Fibroblast of mammary gland (primary cell): ENCODE results near the gene B4GALNT4.
A peak's percentile ranks its signal among the peaks of the same experiment; 100 is the strongest.

Source experiments
- DNase-seq: peaks from one replicate; pipeline ENCODE4 v3.0.0-alpha.2; 2010; ENCODE audit warnings: low read depth
- H3K4me3 ChIP-seq: 2 replicates; pipeline ENCODE4 v1.5.1; 2011; ENCODE audit warnings: low read depth, mild to moderate bottlenecking, low read length, moderate library complexity; ENCODE audit not compliant: control insufficient read depth
- TF ChIP-seq, protein P1 (sequence below): conservative IDR thresholded peaks from 2 replicates; pipeline ENCODE4 v1.5.1; 2011; ENCODE audit warnings: low read depth, low read length, inconsistent platforms; ENCODE audit not compliant: control insufficient read depth, insufficient read depth

Gene B4GALNT4

DNA sequence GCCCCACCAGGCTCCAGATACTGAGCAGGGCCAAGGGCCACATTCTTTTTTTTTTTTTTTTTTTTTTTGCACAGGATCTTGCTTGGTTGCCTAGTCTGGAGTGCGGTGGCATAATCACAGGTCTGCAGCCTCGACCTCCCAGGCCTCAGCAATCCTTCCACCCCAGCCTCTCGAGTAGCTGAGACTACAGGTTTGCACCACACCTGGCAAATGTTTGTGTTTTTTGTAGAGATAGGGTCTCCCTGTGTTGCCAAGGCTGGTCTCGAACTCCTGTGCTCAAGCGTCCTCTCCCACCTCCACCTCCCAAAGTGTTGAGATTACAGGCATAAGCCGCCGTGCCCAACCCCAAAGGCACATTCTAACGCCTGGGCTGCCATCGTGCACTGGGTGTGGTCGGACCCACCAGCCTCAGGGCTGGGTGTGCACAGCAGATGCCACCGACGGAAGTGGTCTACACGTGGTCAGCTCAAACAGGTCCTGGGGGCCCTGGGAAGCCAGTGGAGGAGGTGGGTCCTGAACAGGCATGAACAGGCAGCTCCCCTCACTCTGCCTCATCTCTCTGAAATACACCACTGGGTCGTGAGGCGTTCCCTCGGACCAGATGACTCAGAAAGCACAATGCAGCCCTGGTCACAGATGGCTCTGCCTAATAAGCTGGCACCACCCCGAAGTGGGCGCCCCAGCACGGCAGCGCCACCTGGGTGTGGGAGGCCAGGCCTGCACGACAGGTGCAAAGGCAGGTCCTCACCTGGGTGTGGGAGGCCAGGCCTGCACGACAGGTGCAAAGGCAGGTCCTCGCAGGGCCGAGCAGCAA is 5.1 kb upstream of the B4GALNT4 start:
- no peak overlapping the region for H3K4me3 ChIP-seq
- DNase-seq: peak; percentile 58
- TF ChIP-seq, protein P1, sequence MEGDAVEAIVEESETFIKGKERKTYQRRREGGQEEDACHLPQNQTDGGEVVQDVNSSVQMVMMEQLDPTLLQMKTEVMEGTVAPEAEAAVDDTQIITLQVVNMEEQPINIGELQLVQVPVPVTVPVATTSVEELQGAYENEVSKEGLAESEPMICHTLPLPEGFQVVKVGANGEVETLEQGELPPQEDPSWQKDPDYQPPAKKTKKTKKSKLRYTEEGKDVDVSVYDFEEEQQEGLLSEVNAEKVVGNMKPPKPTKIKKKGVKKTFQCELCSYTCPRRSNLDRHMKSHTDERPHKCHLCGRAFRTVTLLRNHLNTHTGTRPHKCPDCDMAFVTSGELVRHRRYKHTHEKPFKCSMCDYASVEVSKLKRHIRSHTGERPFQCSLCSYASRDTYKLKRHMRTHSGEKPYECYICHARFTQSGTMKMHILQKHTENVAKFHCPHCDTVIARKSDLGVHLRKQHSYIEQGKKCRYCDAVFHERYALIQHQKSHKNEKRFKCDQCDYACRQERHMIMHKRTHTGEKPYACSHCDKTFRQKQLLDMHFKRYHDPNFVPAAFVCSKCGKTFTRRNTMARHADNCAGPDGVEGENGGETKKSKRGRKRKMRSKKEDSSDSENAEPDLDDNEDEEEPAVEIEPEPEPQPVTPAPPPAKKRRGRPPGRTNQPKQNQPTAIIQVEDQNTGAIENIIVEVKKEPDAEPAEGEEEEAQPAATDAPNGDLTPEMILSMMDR: peak; percentile 22

DNA sequence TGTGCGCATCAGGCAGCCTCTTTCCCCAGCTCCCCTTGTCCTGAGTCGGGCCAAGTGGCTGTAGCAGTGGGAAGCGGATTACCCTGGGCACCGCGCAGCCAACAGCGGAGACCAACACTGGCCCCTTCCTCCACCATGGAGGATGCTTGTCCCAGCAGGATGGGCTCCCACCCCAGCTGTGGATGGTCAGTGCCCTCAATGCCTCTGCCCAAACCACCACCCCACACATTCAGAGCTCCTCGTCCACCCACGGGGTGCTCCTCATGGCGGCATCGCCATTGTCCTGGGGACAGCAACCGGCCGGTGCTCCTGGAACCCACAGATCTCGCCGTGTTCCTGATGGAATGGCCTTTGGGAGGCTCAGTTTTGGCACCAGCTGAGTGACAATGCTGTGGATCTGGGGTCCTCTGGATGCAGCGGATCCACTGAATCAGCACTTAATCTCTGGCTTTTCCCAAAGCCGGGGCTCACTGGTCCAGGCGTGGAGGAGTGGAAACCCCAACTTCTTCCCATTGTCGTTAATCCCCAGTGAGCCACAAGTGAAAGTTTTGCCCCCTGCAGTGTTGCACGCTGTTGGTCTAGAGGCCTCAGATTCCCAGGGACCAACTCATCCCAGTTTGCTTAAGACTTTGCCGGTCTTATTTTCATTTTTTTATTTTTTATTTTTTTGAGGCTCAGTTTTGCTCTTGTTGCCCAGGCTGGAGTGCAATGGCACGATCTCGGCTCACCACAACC is 4.1 kb upstream of the B4GALNT4 start:
- TF ChIP-seq, protein P1: no peak
- no peak for DNase-seq
- no peak overlapping the region for H3K4me3 ChIP-seq

DNA sequence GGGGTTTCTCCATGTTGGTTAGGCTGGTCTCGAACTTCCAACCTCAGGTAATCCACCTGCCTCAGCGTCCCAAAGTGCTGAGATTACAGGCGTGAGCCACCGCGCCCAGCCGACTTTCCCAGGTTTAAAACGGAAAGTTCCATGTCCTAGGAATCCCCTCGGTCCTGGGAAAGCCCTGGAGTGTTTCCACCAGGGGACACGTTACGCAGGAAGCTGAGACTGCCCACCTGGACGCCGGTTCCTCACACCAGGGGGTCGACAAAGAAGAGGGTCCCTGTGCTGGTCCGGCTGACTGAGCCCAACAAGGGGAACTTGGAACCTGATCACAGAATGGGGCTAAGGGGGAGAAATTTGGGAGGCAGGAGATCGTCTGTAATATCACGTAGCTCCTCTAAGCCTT is 3.5 kb upstream of the B4GALNT4 start:
- TF ChIP-seq, protein P1: no peak
- H3K4me3 ChIP-seq: no peak overlapping the region
- DNase-seq: no peak

DNA sequence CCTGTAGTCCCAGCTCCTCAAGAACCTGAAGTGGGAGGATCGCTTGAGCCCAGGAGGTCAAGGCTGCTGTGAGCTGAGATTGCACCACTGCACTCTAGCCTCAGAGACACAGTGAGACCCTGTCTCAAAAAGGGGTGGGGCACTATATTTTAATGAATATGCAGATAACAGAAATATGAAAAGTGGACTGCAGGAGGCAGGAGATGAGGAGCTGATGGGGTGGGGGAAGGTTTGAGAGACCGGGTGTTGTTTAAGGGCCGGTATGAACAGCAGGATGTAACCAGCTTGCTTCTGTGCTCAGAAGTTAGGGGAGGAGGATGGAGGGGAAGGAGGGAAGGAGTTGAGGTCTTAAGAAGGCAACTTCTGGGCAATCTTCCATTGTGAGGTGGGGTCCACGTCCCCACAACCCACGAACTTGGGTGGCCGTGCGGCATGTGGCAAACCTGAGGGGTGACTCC is 1.3 kb upstream of the B4GALNT4 start:
- no peak for DNase-seq
- TF ChIP-seq, protein P1: no peak
- no peak overlapping the region for H3K4me3 ChIP-seq

DNA sequence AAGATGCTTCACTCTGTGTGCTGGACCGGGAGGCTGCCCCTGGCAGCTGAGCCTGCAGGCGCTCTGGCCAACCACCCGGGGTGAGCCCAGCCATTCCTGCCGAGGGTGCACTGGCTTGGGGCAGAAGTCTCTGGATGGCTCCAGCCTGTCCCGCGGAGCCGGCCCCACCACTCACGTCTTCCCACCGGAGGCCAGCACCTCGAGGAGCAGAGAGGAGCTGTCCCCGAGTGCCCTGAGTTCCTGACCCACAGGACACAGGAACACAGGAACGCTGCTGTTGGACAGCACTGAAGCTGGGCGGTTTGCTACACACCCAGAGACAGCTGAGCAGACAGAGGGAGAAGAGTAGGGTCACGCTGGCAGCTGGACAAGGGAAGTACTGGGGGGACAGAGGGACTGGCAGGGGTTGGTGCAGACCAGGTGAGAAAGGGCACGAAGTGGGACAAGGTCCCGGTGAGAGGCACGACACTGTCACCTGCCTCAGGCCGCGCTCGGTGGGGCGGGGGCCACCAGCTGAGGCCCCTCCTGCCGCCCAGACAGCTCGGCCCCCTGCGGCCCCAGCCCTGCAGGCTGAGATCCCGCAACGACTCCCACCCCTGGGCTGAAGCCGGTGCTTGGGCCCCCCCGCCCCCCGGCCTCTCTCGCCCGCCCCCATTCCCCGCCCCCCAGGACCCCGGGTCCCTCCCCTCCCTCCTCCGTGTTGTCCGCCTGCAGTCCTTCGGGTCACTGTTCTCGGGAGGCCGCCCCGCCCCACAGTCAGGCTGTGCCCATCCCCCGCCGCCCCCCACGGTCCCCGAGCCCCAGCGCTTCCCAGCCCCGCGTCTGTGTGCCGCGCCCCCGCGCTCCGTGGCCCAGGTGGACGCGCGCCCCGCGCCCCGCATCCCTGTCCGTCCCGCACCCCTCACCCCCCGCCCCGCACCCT is 624 bp upstream of the B4GALNT4 start:
- no peak overlapping the region for H3K4me3 ChIP-seq
- TF ChIP-seq, protein P1: no peak
- DNase-seq: no peak
